Tibial nerve (tissue), 4 donors: ENCODE results near the gene DSTYK. TPM values are rescaled to one million over a fixed set of nuclear protein-coding genes. Genes with fewer than 3 reads are reported as not detected.

Source experiments
- DNase-seq, 2 donors: peaks; one replicate each; pipeline ENCODE4 v3.0.0-alpha.2; 2019; ENCODE audit warnings: low spot score in 2 of 2
- H3K27ac ChIP-seq, 4 donors: fragments of 200-600 bp; sonication (generic) in 3 of 4; one replicate each; pipeline ENCODE4 v1.5.1; 2017 to 2019; ENCODE audit warnings: mild to moderate bottlenecking in 1 of 4
- H3K27me3 ChIP-seq, 2 donors: fragments of 200-600 bp; sonication (generic) in 1 of 2; one replicate each; pipeline versions ENCODE4 v1.5.1 to v1.6.0; 2017 to 2019
- H3K36me3 ChIP-seq, 3 donors: fragments of 200-600 bp; sonication (generic); one replicate each; pipeline ENCODE4 v1.5.1; 2018 to 2019
- H3K4me1 ChIP-seq, 4 donors: fragments of 200-600 bp; sonication (generic) in 3 of 4; one replicate each; pipeline ENCODE4 v1.5.1; 2017 to 2019
- H3K4me3 ChIP-seq, 4 donors: fragments of 200-600 bp; sonication (generic) in 3 of 4; one replicate each; pipeline ENCODE4 v1.5.1; 2017 to 2019; ENCODE audit warnings: mild to moderate bottlenecking in 1 of 4, moderate library complexity in 1 of 4
- H3K9me3 ChIP-seq, 4 donors: fragments of 200-600 bp; sonication (generic) in 3 of 4; one replicate each; pipeline ENCODE4 v1.5.1; 2017 to 2019
- EP300 ChIP-seq, 2 donors: sonication (generic); formaldehyde crosslinking; IDR thresholded peaks; one replicate each; pipeline ENCODE4 v1.6.1; 2017; ENCODE audit warnings: antibody characterized with exemption in 2 of 2, mild to moderate bottlenecking in 1 of 2
- POLR2A ChIP-seq, 2 donors: fragments of 450-650 bp; IDR thresholded peaks; one replicate each; pipeline ENCODE4 v1.6.1; 2017; ENCODE audit warnings: antibody characterized with exemption in 2 of 2, mild to moderate bottlenecking in 2 of 2, moderate library complexity in 2 of 2
- WGBS, 2 donors: methylation state at CpG; one replicate each; pipeline ENCODE4 v1.1.5; 2018; 5-methylcytosine and 5-hydroxymethylcytosine counted together
- total RNA-seq, 4 donors: library from RNA; depleted of rRNA; stranded (reverse); fragments of >200 nt; gene quantifications; one replicate each; pipeline ENCODE4 v1.1.0, GENCODE V29; 2016
- TF ChIP-seq, protein P1 (sequence below), 5 experiments: fragments of 200-600 bp in 3 of 5; fragments of 450-650 bp in 2 of 5; sonication (generic) in 3 of 5; IDR thresholded peaks; one replicate each; pipeline ENCODE4 v1.5.1; 2016 to 2019; ENCODE audit warnings: antibody characterized with exemption in 5 of 5, mild to moderate bottlenecking in 3 of 5, moderate library complexity in 2 of 5

DSTYK gene, protein sequence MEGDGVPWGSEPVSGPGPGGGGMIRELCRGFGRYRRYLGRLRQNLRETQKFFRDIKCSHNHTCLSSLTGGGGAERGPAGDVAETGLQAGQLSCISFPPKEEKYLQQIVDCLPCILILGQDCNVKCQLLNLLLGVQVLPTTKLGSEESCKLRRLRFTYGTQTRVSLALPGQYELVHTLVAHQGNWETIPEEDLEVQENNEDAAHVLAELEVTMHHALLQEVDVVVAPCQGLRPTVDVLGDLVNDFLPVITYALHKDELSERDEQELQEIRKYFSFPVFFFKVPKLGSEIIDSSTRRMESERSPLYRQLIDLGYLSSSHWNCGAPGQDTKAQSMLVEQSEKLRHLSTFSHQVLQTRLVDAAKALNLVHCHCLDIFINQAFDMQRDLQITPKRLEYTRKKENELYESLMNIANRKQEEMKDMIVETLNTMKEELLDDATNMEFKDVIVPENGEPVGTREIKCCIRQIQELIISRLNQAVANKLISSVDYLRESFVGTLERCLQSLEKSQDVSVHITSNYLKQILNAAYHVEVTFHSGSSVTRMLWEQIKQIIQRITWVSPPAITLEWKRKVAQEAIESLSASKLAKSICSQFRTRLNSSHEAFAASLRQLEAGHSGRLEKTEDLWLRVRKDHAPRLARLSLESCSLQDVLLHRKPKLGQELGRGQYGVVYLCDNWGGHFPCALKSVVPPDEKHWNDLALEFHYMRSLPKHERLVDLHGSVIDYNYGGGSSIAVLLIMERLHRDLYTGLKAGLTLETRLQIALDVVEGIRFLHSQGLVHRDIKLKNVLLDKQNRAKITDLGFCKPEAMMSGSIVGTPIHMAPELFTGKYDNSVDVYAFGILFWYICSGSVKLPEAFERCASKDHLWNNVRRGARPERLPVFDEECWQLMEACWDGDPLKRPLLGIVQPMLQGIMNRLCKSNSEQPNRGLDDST
- 10 to 100 TPM; 10.5 to 15.5 (median 14.1) TPM for total RNA-seq

DNA sequence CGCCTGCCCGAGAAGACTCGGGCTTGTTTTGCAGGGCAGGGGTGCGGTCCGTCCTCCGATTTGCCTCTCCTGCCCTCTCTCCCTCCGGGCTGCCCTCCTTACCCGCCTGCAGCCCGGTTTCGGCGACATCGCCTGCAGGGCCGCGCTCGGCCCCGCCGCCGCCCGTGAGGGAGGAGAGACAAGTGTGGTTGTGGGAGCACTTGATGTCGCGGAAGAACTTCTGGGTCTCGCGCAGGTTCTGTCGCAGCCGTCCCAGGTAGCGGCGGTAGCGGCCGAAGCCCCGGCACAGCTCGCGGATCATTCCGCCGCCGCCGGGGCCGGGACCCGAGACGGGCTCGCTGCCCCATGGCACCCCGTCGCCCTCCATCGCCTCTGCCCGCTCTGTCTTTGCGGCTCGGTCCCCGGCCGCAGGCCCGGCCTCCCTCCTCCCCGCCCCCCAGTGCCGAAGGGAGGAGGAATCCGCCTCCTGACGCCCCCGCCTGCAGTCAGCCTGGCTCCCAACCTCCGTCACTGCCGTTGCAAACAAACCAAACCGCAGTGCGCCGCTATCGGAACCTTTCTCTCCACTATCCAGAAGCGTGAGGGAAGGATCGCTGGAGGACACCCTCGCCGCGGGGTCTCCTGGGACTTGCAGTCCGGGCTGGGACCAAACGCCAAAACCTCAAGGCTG is at the start of gene DSTYK:
DSTYK (minus strand) TSS at position 534 of the 670 bp plus-strand sequence; CDS start at position 367, 167 bp downstream.
- H3K4me1 ChIP-seq = peaks cover 0 to 36% (median 11%) of the 10 kb centered on the region in 4 donors
- H3K27me3 ChIP-seq = no peaks in the 10 kb centered on the region
- peak; percentile 78 to 85 for TF ChIP-seq POLR2A (IDR thresholded peaks at IDR 0.05)
- TF ChIP-seq, protein P1, sequence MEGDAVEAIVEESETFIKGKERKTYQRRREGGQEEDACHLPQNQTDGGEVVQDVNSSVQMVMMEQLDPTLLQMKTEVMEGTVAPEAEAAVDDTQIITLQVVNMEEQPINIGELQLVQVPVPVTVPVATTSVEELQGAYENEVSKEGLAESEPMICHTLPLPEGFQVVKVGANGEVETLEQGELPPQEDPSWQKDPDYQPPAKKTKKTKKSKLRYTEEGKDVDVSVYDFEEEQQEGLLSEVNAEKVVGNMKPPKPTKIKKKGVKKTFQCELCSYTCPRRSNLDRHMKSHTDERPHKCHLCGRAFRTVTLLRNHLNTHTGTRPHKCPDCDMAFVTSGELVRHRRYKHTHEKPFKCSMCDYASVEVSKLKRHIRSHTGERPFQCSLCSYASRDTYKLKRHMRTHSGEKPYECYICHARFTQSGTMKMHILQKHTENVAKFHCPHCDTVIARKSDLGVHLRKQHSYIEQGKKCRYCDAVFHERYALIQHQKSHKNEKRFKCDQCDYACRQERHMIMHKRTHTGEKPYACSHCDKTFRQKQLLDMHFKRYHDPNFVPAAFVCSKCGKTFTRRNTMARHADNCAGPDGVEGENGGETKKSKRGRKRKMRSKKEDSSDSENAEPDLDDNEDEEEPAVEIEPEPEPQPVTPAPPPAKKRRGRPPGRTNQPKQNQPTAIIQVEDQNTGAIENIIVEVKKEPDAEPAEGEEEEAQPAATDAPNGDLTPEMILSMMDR (IDR thresholded peaks at IDR 0.05) = peak in 2 of 5 experiments; percentile 22 to 44
- TF ChIP-seq EP300 (IDR thresholded peaks at IDR 0.05) = peak; percentile 64 to 95
- whole genome bisulfite sequencing, 2 donors = 0% methylated on average over 43 to 47 of the region's 67 CpGs
- peak within 1 kb of the TSS; percentile 67 to 99 (median 96) for H3K4me3 ChIP-seq
- DNase-seq = peak; percentile 87 to 90
- H3K27ac ChIP-seq = peak within 1 kb of the TSS; percentile 75 to 96 (median 93)
- no peaks in the 10 kb centered on the region for H3K9me3 ChIP-seq
- H3K36me3 ChIP-seq = no peaks in the 10 kb centered on the region

DNA sequence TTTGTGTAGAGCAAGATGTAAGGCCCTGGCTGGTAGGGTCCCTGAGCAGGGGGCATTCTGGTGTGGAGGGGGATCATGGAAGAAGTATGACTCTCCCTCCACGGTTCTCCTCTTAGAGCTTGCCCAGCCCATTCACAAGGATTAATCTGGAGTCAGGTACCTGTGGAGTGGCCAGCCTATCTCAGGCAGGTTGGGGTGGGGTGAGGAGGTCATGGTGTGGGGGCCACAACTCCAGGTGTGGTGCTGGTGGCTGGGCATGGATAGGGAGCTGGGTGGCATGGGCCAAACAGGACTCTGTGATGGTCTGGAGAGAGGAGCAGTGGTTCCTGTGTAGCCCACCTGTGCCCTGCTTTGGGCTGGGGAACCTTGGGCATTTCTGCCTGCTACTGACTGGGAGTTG is 48.5 kb upstream of the DSTYK start:
- H3K4me1 ChIP-seq = peaks cover 0 to 58% (median 6%) of the 10 kb centered on the region in 4 donors
- no peak overlapping the region for H3K4me3 ChIP-seq
- TF ChIP-seq, protein P1 (IDR thresholded peaks at IDR 0.05) = no peak
- TF ChIP-seq POLR2A (IDR thresholded peaks at IDR 0.05) (no peak), EP300 (IDR thresholded peaks at IDR 0.05) (no peak)
- no peaks in the 10 kb centered on the region for H3K9me3 ChIP-seq
- WGBS, 2 donors = 75 to 100% methylated on average over 1 of the region's 1 CpG
- H3K27ac ChIP-seq = no peak overlapping the region
- no peaks in the 10 kb centered on the region for H3K27me3 ChIP-seq
- DNase-seq = no peak
- H3K36me3 ChIP-seq = no peaks in the 10 kb centered on the region

DNA sequence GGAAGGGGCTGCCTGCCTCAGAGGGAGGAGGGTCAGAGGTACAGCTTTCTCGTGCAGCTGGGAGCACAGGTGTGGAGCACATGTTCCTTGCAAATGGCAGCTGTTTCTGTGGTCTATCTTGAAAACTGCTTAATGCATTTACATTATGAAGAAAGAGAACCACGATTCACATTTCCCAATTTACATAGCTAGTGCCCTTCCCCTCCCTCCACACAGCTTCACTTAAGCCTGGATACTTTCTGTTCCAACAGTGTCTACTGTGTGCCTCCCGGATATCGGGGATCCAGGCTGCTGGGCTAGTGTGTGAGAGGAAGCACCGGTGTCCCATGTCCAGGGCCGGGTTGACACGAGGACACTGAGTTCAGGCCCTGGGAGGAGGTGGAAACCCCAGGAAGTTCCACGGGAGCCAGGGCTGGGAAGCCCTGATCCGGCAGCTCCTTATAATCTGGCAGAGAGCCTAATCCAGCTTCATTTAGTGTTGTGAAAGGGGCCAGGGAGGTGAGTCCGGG is 47.9 kb upstream of the DSTYK start:
- H3K4me3 ChIP-seq = no peak overlapping the region
- peaks cover 0 to 58% (median 6%) of the 10 kb centered on the region in 4 donors for H3K4me1 ChIP-seq
- H3K36me3 ChIP-seq = no peaks in the 10 kb centered on the region
- H3K27ac ChIP-seq = peak overlapping the region in 1 of 4 donors; percentile 42
- TF ChIP-seq POLR2A (IDR thresholded peaks at IDR 0.05) = no peak
- TF ChIP-seq, protein P1 (IDR thresholded peaks at IDR 0.05) = no peak
- no peak for TF ChIP-seq EP300 (IDR thresholded peaks at IDR 0.05)
- WGBS, 2 donors = 46 to 68% methylated on average over 10 of the region's 10 CpGs
- DNase-seq = no peak
- H3K27me3 ChIP-seq = no peaks in the 10 kb centered on the region
- no peaks in the 10 kb centered on the region for H3K9me3 ChIP-seq

DNA sequence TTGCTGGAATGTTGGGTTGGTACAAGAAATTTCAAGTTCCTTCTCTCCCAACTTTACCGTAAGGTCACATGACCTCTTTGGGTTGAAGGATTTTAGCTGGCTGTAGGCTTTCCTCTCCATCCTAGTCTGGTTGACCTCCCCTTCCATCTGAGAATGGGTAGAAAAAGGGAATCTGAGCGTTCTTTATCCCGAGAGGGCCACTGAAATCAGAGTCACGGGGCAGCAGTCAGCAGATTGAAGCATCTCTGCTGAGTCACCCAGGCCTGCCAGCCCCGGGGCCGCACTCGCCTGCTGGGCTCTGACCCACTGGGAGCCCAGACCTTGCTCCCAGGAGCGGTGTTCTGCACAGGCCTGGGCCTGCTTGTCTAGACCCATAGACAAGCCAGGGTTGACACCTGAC is 47.2 kb upstream of the DSTYK start:
- Histone ChIP-seq H3K27me3 (no peaks in the 10 kb centered on the region), H3K9me3 (no peaks in the 10 kb centered on the region), H3K27ac (peak overlapping the region in 3 of 4 donors; percentile 42 to 78 (median 53)), H3K4me1 (peaks cover 0 to 58% (median 6%) of the 10 kb centered on the region in 4 donors), H3K4me3 (no peak overlapping the region), H3K36me3 (no peaks in the 10 kb centered on the region)
- TF ChIP-seq POLR2A (IDR thresholded peaks at IDR 0.05) (no peak), EP300 (IDR thresholded peaks at IDR 0.05) (no peak)
- TF ChIP-seq, protein P1 (IDR thresholded peaks at IDR 0.05) = no peak
- 52 to 70% methylated on average over 8 of the region's 8 CpGs for WGBS, 2 donors
- no peak for DNase-seq
